Fibroblast of pulmonary artery (primary cell): ENCODE data around the gene PRPH2.
A peak's percentile ranks its signal among the peaks of the same experiment; 100 is the strongest.
"Not testable (repeated sequence)": the region's sequence is repeated elsewhere in the genome, so short reads cannot be mapped to it uniquely, and the experiment has no call there.

ENCODE experiments used
- DNase-seq: peaks from one replicate; pipeline ENCODE4 v3.0.0-alpha.2; 2010; ENCODE audit warnings: low read depth
- H3K4me3 ChIP-seq: replicated peaks from 2 replicates; pipeline ENCODE4 v1.5.1; 2011; ENCODE audit warnings: low read depth, mild to moderate bottlenecking, control low read depth, low read length, moderate library complexity
- TF ChIP-seq, protein P1 (sequence below): IDR thresholded peaks from 2 replicates; pipeline ENCODE4 v1.5.1; 2011; ENCODE audit warnings: mild to moderate bottlenecking, control low read depth, low read length, inconsistent platforms; ENCODE audit errors: missing control alignments

The PRPH2 gene

DNA sequence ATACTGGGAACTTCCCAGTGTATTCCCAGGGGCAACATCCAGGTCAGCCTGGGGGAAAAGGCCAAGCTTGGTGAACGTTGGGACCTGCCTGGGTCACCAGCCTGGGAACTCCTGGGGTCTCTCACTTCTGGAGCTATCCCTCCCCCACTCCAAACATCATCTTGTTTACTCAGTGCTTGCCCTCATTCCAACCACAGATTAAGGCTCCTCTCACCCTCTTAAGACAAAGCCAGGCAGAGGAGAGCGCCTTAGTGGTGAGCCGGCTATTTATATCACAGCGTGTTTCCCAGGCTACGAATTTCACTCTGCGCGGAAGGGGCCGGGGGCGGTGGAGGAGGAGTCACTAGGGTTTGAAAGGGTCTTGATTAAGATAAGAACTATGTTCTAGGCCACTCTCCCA, 12.1 kb downstream of the PRPH2 start:
- TF ChIP-seq, protein P1, sequence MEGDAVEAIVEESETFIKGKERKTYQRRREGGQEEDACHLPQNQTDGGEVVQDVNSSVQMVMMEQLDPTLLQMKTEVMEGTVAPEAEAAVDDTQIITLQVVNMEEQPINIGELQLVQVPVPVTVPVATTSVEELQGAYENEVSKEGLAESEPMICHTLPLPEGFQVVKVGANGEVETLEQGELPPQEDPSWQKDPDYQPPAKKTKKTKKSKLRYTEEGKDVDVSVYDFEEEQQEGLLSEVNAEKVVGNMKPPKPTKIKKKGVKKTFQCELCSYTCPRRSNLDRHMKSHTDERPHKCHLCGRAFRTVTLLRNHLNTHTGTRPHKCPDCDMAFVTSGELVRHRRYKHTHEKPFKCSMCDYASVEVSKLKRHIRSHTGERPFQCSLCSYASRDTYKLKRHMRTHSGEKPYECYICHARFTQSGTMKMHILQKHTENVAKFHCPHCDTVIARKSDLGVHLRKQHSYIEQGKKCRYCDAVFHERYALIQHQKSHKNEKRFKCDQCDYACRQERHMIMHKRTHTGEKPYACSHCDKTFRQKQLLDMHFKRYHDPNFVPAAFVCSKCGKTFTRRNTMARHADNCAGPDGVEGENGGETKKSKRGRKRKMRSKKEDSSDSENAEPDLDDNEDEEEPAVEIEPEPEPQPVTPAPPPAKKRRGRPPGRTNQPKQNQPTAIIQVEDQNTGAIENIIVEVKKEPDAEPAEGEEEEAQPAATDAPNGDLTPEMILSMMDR: no peak
- DNase-seq: peak; percentile 53
- no peak overlapping the region for H3K4me3 ChIP-seq

DNA sequence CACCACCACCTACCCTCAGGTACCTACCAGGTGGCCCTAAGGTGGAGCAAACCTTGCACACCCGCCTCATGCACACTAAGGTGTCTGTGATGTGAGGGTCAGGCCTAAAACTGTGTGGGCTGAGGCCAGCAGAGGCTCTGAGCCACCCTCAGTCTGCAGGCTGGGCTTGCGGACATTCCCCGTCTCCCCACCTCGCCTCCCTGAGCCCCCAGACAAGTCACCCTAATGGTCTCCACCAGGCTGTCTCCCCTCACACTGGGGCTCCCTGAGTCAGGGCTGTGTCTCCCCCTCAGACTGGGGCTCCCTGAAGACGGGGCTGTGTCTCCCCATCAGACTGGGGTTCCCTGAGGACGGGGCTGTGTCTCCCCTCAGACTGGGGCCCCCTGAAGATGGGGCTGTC, 12.5 kb downstream of the PRPH2 start:
- H3K4me3 ChIP-seq: no peak overlapping the region
- TF ChIP-seq, protein P1: no peak
- DNase-seq: no peak

GRCh38 chr6:42708096-42708495, 14.3 kb downstream of the PRPH2 start:
- H3K4me3 ChIP-seq: no peak overlapping the region
- TF ChIP-seq, protein P1: no peak
- DNase-seq: no peak

DNA sequence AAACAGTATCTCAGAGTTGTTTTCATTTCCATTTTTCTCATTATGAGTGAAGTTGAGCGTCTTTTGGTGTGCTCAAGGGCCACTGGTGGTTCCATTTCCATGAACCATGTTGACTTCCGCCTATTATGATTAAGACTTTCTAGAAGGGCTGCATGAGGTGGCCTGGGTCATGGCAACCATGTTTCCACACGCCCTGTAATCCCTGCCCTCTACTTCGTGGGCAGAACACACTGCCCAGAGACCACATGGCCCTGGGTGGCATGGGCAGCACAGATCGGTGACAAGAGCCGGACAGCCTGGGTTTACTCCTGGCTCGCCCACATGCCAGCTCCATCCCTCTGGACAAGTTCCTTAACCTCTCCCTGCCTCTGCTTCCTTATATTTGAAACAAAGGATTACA, 14.8 kb downstream of the PRPH2 start:
- no peak overlapping the region for H3K4me3 ChIP-seq

GRCh38 chr6:42704937-42705374, 17.4 kb downstream of the PRPH2 start:
- DNase-seq: no peak
- TF ChIP-seq, protein P1: no peak
- no peak overlapping the region for H3K4me3 ChIP-seq

More for the DNA sequence above, 14.8 kb downstream of the PRPH2 start:
- TF ChIP-seq, protein P1: no peak
- DNase-seq: no peak

DNA sequence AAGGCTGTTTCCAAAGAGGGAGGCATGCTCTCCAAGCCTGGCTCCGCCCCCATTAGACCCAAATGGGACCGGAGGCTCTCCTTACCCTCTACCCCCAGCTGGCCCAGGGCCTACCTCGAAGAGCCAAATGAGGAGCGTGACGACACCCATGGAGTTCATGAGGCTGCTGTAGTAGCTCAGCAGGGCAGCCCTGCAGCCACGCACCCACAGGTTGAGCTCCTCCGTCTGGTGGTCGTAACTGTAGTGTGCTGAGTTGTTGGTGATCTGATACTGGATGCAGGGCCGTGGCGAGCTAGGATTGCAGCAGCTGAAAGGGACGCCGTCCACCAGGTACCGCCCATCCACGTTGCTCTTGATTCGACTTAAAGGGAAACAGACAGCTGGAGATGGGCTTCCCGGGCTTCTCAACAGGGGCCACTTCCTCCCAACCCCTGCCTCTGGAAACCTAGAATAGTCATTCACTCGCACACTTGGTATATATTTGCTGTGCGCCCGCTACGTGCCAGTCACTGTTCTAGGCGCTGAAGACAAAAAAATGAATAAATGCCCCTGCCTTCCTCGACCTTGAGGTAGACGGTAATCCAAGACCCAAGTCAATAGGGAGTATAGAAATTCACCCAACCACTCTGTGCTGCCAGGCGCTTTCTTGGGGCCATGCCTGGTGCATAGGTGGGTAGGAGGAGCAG, 18.0 kb downstream of the PRPH2 start:
- TF ChIP-seq, protein P1: no peak
- no peak overlapping the region for H3K4me3 ChIP-seq

DNA sequence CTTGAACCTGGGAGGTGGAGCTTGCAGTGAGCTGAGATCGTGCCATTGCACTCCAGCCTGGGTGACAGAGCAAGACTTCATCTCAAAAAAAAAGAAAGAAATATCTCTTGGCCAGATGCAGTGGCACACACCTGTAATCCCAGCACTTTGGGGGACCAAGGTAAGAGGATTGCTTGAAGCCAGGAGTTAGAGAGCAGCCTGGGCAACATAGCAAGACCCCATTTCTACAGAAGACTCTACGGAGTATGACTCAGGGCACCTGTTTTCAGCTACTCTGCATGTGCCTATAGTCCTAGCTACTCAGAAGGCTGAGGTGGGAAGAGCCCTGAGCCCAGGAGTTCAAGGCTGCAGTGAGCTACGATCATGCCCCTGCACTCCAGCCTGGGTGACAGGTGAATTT, 19.6 kb downstream of the PRPH2 start:
- not testable (repeated sequence) for H3K4me3 ChIP-seq, DNase-seq

More for the DNA sequence above, 18.0 kb downstream of the PRPH2 start:
- DNase-seq: no peak
